Upper lobe of left lung (tissue), 4 donors: Measurements from ENCODE around the gene CTDNEP1.

Source experiments
- EP300 ChIP-seq, 4 donors: sonication (generic); formaldehyde crosslinking; IDR thresholded peaks; one replicate each; pipeline ENCODE4 v1.5.1; 2017; ENCODE audit warnings: antibody characterized with exemption in 4 of 4, control low read depth in 2 of 4
- POLR2A ChIP-seq, 4 donors: fragments of 450-650 bp; IDR thresholded peaks; one replicate each; pipeline ENCODE4 v1.5.1; 2016 to 2017; ENCODE audit warnings: antibody characterized with exemption in 4 of 4, mild to moderate bottlenecking in 2 of 4
- POLR2AphosphoS5 ChIP-seq, 2 donors: sonication (generic); formaldehyde crosslinking; IDR thresholded peaks; one replicate each; pipeline ENCODE4 v1.5.1; 2017; ENCODE audit warnings: antibody characterized with exemption in 2 of 2
- TF ChIP-seq, protein P1 (sequence below), 6 experiments: fragments of 450-650 bp in 4 of 6; fragments of 200-600 bp in 2 of 6; sonication (generic) in 2 of 6; IDR thresholded peaks; one replicate each; pipeline ENCODE4 v1.5.1; 2016 to 2019; ENCODE audit warnings: antibody characterized with exemption in 6 of 6

DNA sequence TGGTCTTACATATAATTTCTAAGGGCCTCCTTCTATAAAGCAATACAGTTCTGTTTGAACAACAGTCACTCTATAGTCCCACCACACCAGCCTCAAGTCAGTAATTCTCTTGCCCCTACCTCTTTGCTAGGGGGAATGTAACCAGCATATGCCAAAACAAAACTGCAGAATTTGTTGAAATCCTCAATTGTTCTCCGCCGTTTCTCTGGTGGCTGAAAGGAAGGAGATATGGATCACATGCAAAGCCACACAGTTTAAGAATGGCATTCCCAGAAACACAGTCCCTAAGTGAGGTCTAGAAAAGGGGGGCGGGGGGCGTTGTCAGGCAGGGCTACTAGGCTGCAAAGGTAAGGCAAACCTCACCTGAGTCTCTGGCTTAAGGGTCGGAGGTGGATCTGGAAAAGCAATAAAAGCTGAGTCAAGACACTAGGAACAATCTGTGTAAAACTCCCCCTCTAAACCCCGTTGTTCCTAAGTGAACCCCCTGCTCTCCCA is 14.2 kb downstream of the CTDNEP1 start:
- TF ChIP-seq, protein P1, sequence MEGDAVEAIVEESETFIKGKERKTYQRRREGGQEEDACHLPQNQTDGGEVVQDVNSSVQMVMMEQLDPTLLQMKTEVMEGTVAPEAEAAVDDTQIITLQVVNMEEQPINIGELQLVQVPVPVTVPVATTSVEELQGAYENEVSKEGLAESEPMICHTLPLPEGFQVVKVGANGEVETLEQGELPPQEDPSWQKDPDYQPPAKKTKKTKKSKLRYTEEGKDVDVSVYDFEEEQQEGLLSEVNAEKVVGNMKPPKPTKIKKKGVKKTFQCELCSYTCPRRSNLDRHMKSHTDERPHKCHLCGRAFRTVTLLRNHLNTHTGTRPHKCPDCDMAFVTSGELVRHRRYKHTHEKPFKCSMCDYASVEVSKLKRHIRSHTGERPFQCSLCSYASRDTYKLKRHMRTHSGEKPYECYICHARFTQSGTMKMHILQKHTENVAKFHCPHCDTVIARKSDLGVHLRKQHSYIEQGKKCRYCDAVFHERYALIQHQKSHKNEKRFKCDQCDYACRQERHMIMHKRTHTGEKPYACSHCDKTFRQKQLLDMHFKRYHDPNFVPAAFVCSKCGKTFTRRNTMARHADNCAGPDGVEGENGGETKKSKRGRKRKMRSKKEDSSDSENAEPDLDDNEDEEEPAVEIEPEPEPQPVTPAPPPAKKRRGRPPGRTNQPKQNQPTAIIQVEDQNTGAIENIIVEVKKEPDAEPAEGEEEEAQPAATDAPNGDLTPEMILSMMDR (IDR thresholded peaks at IDR 0.05) = no peak
- no peak for TF ChIP-seq POLR2AphosphoS5 (IDR thresholded peaks at IDR 0.05)
- TF ChIP-seq EP300 (IDR thresholded peaks at IDR 0.05) = no peak
- TF ChIP-seq POLR2A (IDR thresholded peaks at IDR 0.05) = no peak
